Measurements from ENCODE around the gene ZFP57. TPM values are rescaled to one million over a fixed set of nuclear protein-coding genes. Genes with fewer than 3 reads are reported as not detected.
A peak's percentile ranks its signal among the peaks of the same experiment; 100 is the strongest.

ZFP57 gene
- total and polyA plus RNA-seq, 9 donors, result 0.13 to 0.25 (median 0.24) TPM; not detected in 6

- Histone ChIP-seq H3K27me3 (no peaks in the 10 kb centered on the region), H3K4me1 (ENCODE audit: insufficient read depth) (peaks cover 11% of the 10 kb centered on the region), H3K9me3 (no peaks in the 10 kb centered on the region), H3K27ac (peak within 1 kb of the TSS; percentile 31 to 43), H3K36me3 (no peaks in the 10 kb centered on the region), H3K4me3 (peak within 1 kb of the TSS; percentile 79)
- peak; percentile 85 to 90 (median 90) for DNase-seq
- 0 to 1% (median 1%) methylated on average over 38 to 57 of the region's 57 CpGs for WGBS, 3 donors
- no peak for TF ChIP-seq EP300 (IDR thresholded peaks at IDR 0.05)
- no peak for TF ChIP-seq CTCF (IDR thresholded peaks at IDR 0.05)
- peak; percentile 39 for TF ChIP-seq POLR2A (IDR thresholded peaks at IDR 0.05)
- intact Hi-C loops (cut with DNase I), result no loop called here
Measured at GRCh38 chr6:29632789-29633533, 48.0 kb downstream of the ZFP57 start, which contains the start of gene GABBR1. Gene GABBR1 (minus strand): TSS chr6:29633183. CDS start chr6:29632385, 798 bp downstream.

GRCh38 chr6:29631860-29632731, 48.9 kb downstream of the ZFP57 start:
- peaks cover 11% of the 10 kb centered on the region for H3K4me1 ChIP-seq (ENCODE audit: insufficient read depth)
- peak; percentile 71 to 81 (median 78) for DNase-seq
- H3K27me3 ChIP-seq, result no peaks in the 10 kb centered on the region
- WGBS, 3 donors, result 3 to 4% (median 4%) methylated on average over 24 to 53 of the region's 53 CpGs
- no peaks in the 10 kb centered on the region for H3K36me3 ChIP-seq
- H3K9me3 ChIP-seq, result no peaks in the 10 kb centered on the region
- TF ChIP-seq CTCF (IDR thresholded peaks at IDR 0.05), result no peak
- no peak for TF ChIP-seq POLR2A (IDR thresholded peaks at IDR 0.05)
- TF ChIP-seq EP300 (IDR thresholded peaks at IDR 0.05), result no peak
- H3K4me3 ChIP-seq, result peak overlapping the region; percentile 79
- intact Hi-C loops (cut with DNase I), result no loop called here
- peak overlapping the region; percentile 31 to 43 for H3K27ac ChIP-seq

- TF ChIP-seq EP300 (IDR thresholded peaks at IDR 0.05) (no peak), CTCF (IDR thresholded peaks at IDR 0.05) (no peak), POLR2A (IDR thresholded peaks at IDR 0.05) (no peak)
- peak in 3 of 5 donors; percentile 15 to 32 (median 31) for DNase-seq
- Histone ChIP-seq H3K4me1 (ENCODE audit: insufficient read depth) (peaks cover 11% of the 10 kb centered on the region), H3K9me3 (no peaks in the 10 kb centered on the region), H3K4me3 (no peak overlapping the region), H3K36me3 (no peaks in the 10 kb centered on the region), H3K27ac (no peak overlapping the region), H3K27me3 (no peaks in the 10 kb centered on the region)
- 74 to 85% (median 77%) methylated on average over 14 of the region's 14 CpGs for WGBS, 3 donors
- intact Hi-C loops (cut with DNase I), result no loop called here
Measured at GRCh38 chr6:29631209-29631810, 49.6 kb downstream of the ZFP57 start.

- no peaks in the 10 kb centered on the region for H3K9me3 ChIP-seq
- no peaks in the 10 kb centered on the region for H3K27me3 ChIP-seq
- intact Hi-C loops (cut with DNase I), result no loop called here
- WGBS, 3 donors, result 80 to 82% (median 82%) methylated on average over 9 of the region's 9 CpGs
- no peak overlapping the region for H3K4me3 ChIP-seq
- no peaks in the 10 kb centered on the region for H3K36me3 ChIP-seq
- no peak for TF ChIP-seq CTCF (IDR thresholded peaks at IDR 0.05)
- TF ChIP-seq POLR2A (IDR thresholded peaks at IDR 0.05), result no peak
- no peak for TF ChIP-seq EP300 (IDR thresholded peaks at IDR 0.05)
- peaks cover 11% of the 10 kb centered on the region for H3K4me1 ChIP-seq (ENCODE audit: insufficient read depth)
- no peak overlapping the region for H3K27ac ChIP-seq
- DNase-seq, result no peak
Measured at GRCh38 chr6:29630315-29630714, 50.6 kb downstream of the ZFP57 start.

All from ovary (tissue), 9 donors.